ENCODE measurements around the gene CABCOCO1.
"Not testable (repeated sequence)": the region's sequence is repeated elsewhere in the genome, so short reads cannot be mapped to it uniquely, and the experiment has no call there.

Gene CABCOCO1

GRCh38 chr10:61719906-61720305, 57.2 kb downstream of the CABCOCO1 start:
- TF ChIP-seq POLR2A (IDR thresholded peaks at IDR 0.05; ENCODE audit: low read length) = no peak
- no peak for TF ChIP-seq GATA1 (IDR thresholded peaks at IDR 0.05; ENCODE audit: low read depth, low read length)
- no peak for DNase-seq

- TF ChIP-seq GATA1 (IDR thresholded peaks at IDR 0.05; ENCODE audit: low read depth, low read length) = no peak
- TF ChIP-seq POLR2A (IDR thresholded peaks at IDR 0.05; ENCODE audit: low read length) = no peak
- no peak for DNase-seq
Measured at GRCh38 chr10:61721431-61721830, 58.7 kb downstream of the CABCOCO1 start.

GRCh38 chr10:61725221-61725620, 62.5 kb downstream of the CABCOCO1 start:
- DNase-seq = not testable (repeated sequence)

GRCh38 chr10:61729596-61729995, 66.9 kb downstream of the CABCOCO1 start:
- no peak for TF ChIP-seq GATA1 (IDR thresholded peaks at IDR 0.05; ENCODE audit: low read depth, low read length)
- no peak for TF ChIP-seq POLR2A (IDR thresholded peaks at IDR 0.05; ENCODE audit: low read length)
- DNase-seq = no peak

GRCh38 chr10:61730671-61731070, 67.9 kb downstream of the CABCOCO1 start:
- DNase-seq = no peak
- TF ChIP-seq POLR2A (IDR thresholded peaks at IDR 0.05; ENCODE audit: low read length) = no peak
- no peak for TF ChIP-seq GATA1 (IDR thresholded peaks at IDR 0.05; ENCODE audit: low read depth, low read length)

GRCh38 chr10:61731638-61732037, 68.9 kb downstream of the CABCOCO1 start:
- no peak for DNase-seq
- TF ChIP-seq POLR2A (IDR thresholded peaks at IDR 0.05; ENCODE audit: low read length) (no peak), GATA1 (IDR thresholded peaks at IDR 0.05; ENCODE audit: low read depth, low read length) (no peak)

- DNase-seq = no peak
- no peak for TF ChIP-seq POLR2A (IDR thresholded peaks at IDR 0.05; ENCODE audit: low read length)
- no peak for TF ChIP-seq GATA1 (IDR thresholded peaks at IDR 0.05; ENCODE audit: low read depth, low read length)
Measured at GRCh38 chr10:61732629-61733278, 70.0 kb downstream of the CABCOCO1 start.

- DNase-seq = peak; percentile 30 to 55
Measured at GRCh38 chr10:61733358-61733940, 70.7 kb downstream of the CABCOCO1 start.

GRCh38 chr10:61735882-61736281, 73.2 kb downstream of the CABCOCO1 start:
- TF ChIP-seq GATA1 (IDR thresholded peaks at IDR 0.05; ENCODE audit: low read depth, low read length) (no peak), POLR2A (IDR thresholded peaks at IDR 0.05; ENCODE audit: low read length) (no peak)
- DNase-seq = no peak

More at GRCh38 chr10:61733358-61733940, 70.7 kb downstream of the CABCOCO1 start:
- TF ChIP-seq GATA1 (IDR thresholded peaks at IDR 0.05; ENCODE audit: low read depth, low read length) (no peak), POLR2A (IDR thresholded peaks at IDR 0.05; ENCODE audit: low read length) (no peak)

- DNase-seq = not testable (repeated sequence)
Measured at GRCh38 chr10:61737455-61737854, 74.7 kb downstream of the CABCOCO1 start.

GRCh38 chr10:61742812-61743211, 80.1 kb downstream of the CABCOCO1 start:
- DNase-seq = no peak
- TF ChIP-seq GATA1 (IDR thresholded peaks at IDR 0.05; ENCODE audit: low read depth, low read length) (no peak), POLR2A (IDR thresholded peaks at IDR 0.05; ENCODE audit: low read length) (no peak)

GRCh38 chr10:61744469-61744868, 81.7 kb downstream of the CABCOCO1 start:
- peak; percentile 56 to 63 for DNase-seq
- TF ChIP-seq POLR2A (IDR thresholded peaks at IDR 0.05; ENCODE audit: low read length) (no peak), GATA1 (IDR thresholded peaks at IDR 0.05; ENCODE audit: low read depth, low read length) (no peak)

GRCh38 chr10:61746377-61746776, 83.6 kb downstream of the CABCOCO1 start:
- TF ChIP-seq GATA1 (IDR thresholded peaks at IDR 0.05; ENCODE audit: low read depth, low read length) = no peak
- no peak for DNase-seq

GRCh38 chr10:61747307-61747706, 84.6 kb downstream of the CABCOCO1 start:
- no peak for DNase-seq
- TF ChIP-seq GATA1 (IDR thresholded peaks at IDR 0.05; ENCODE audit: low read depth, low read length) (no peak), POLR2A (IDR thresholded peaks at IDR 0.05; ENCODE audit: low read length) (no peak)

GRCh38 chr10:61749291-61749690, 86.6 kb downstream of the CABCOCO1 start:
- DNase-seq = no peak
- no peak for TF ChIP-seq POLR2A (IDR thresholded peaks at IDR 0.05; ENCODE audit: low read length)
- TF ChIP-seq GATA1 (IDR thresholded peaks at IDR 0.05; ENCODE audit: low read depth, low read length) = no peak
